IMR-90 (cell line): Measurements from ENCODE around the gene DCUN1D3.

Experiments
- BHLHE40 ChIP-seq: fragments of 150-350 bp; IDR thresholded peaks from 2 replicates; pipeline ENCODE4 v1.6.1; 2016; ENCODE audit warnings: mild to moderate bottlenecking, low read depth, low read length
- CEBPB ChIP-seq: IDR thresholded peaks from 2 replicates; pipeline ENCODE4 v1.6.1; 2012; ENCODE audit warnings: low read depth, low read length, improper control_type of control experiment
- ELK1 ChIP-seq: fragments of 150-350 bp; IDR thresholded peaks from 2 replicates; pipeline ENCODE4 v1.6.1; 2016; ENCODE audit warnings: low read depth, mild to moderate bottlenecking, low read length, moderate library complexity, borderline replicate concordance
- MAFK ChIP-seq: IDR thresholded peaks from 2 replicates; pipeline ENCODE4 v1.6.1; 2012; ENCODE audit warnings: low read depth, low read length, improper control_type of control experiment
- MAZ ChIP-seq: IDR thresholded peaks from 2 replicates; pipeline ENCODE4 v1.6.1; 2012; ENCODE audit warnings: low read depth, mild to moderate bottlenecking, low read length, improper control_type of control experiment, moderate library complexity, borderline replicate concordance
- MXI1 ChIP-seq: IDR thresholded peaks from 2 replicates; pipeline ENCODE4 v1.6.1; 2012; ENCODE audit warnings: low read depth, mild to moderate bottlenecking, low read length, moderate library complexity, borderline replicate concordance
- NFE2L2 ChIP-seq: fragments of 150-350 bp; IDR thresholded peaks from 2 replicates; pipeline ENCODE4 v1.6.1; 2016; ENCODE audit warnings: low read depth, mild to moderate bottlenecking, low read length
- POLR2A ChIP-seq: IDR thresholded peaks from 2 replicates; pipeline ENCODE4 v1.6.1; 2012; ENCODE audit warnings: mild to moderate bottlenecking, low read depth, low read length
- RAD21 ChIP-seq: IDR thresholded peaks from 2 replicates; pipeline ENCODE4 v1.6.1; 2012; ENCODE audit warnings: low read length, improper control_type of control experiment
- RCOR1 ChIP-seq: IDR thresholded peaks from 2 replicates; pipeline ENCODE4 v1.6.1; 2012; ENCODE audit warnings: mild to moderate bottlenecking, low read length, improper control_type of control experiment; ENCODE audit not compliant: insufficient replicate concordance
- SMC3 ChIP-seq: fragments of 150-350 bp; IDR thresholded peaks from 2 replicates; pipeline ENCODE4 v1.6.1; 2016; ENCODE audit warnings: low read depth, mild to moderate bottlenecking, antibody characterized with exemption, low read length, moderate library complexity
- TF ChIP-seq, protein P1 (sequence below): conservative IDR thresholded peaks from 2 replicates; pipeline ENCODE4 v1.5.1; 2012; ENCODE audit warnings: mild to moderate bottlenecking, low read depth, low read length, improper control_type of control experiment
- TF ChIP-seq, protein P2 (sequence below): fragments of 150-350 bp; IDR thresholded peaks from 2 replicates; pipeline ENCODE4 v1.6.1; 2017; ENCODE audit warnings: mild to moderate bottlenecking, antibody characterized with exemption, low read length, low read depth

DNA sequence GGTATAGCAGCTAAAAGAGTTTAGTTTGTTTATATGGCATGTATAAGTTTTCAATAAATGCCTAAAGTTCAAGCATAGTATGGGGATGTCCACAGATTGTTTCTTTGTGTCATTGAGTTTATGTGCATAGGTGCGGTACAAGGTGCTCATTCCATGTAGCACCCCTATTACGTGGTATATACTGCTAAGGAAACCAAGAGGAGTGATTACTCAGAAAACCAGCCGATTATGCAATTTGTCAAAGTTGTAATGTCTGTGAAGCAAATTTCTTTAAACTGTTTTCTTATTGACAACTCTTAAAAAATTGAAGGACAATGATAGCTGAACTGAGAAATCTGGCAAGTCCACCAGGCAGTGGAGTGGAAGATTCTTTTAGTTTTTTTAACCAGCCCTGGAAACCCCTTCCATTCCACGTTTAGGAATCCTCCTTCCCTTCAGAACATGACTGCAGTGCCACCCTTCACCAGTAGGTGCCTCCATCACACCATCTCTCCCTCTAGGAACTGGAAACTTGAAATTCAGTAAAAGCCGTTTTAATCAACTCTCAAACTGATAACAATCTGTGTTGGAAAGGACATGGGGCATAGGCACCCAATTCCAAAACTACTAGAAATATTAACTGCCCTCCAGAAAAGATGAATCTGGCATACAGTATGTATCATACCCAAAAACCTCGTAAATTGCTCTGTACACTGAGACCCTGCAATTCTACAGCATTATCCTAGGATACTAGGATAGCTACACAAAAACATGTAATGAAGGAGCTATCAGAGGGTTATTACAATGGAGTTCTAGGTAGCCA, 50.4 kb downstream of the DCUN1D3 start:
- TF ChIP-seq, protein P1, sequence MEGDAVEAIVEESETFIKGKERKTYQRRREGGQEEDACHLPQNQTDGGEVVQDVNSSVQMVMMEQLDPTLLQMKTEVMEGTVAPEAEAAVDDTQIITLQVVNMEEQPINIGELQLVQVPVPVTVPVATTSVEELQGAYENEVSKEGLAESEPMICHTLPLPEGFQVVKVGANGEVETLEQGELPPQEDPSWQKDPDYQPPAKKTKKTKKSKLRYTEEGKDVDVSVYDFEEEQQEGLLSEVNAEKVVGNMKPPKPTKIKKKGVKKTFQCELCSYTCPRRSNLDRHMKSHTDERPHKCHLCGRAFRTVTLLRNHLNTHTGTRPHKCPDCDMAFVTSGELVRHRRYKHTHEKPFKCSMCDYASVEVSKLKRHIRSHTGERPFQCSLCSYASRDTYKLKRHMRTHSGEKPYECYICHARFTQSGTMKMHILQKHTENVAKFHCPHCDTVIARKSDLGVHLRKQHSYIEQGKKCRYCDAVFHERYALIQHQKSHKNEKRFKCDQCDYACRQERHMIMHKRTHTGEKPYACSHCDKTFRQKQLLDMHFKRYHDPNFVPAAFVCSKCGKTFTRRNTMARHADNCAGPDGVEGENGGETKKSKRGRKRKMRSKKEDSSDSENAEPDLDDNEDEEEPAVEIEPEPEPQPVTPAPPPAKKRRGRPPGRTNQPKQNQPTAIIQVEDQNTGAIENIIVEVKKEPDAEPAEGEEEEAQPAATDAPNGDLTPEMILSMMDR, result peak; percentile 98
- TF ChIP-seq POLR2A, result peak; percentile 56; the same call in 1 of the 2 replicates
- TF ChIP-seq MAFK, result peak; percentile 76
- peak; percentile 78 for TF ChIP-seq CEBPB
- peak; percentile 98 for TF ChIP-seq RAD21
- peak; percentile 92 for TF ChIP-seq SMC3
- TF ChIP-seq, protein P2, sequence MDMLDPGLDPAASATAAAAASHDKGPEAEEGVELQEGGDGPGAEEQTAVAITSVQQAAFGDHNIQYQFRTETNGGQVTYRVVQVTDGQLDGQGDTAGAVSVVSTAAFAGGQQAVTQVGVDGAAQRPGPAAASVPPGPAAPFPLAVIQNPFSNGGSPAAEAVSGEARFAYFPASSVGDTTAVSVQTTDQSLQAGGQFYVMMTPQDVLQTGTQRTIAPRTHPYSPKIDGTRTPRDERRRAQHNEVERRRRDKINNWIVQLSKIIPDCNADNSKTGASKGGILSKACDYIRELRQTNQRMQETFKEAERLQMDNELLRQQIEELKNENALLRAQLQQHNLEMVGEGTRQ, result no peak
- TF ChIP-seq ELK1, result no peak
- TF ChIP-seq RCOR1, result no peak
- TF ChIP-seq MAZ, result no peak
- TF ChIP-seq MXI1, result no peak
- no peak for TF ChIP-seq NFE2L2
- TF ChIP-seq BHLHE40, result no peak
